H1 (cell line): ENCODE measurements around the gene SLC1A2. TPM values are rescaled to one million over a fixed set of nuclear protein-coding genes. Genes with fewer than 3 reads are reported as not detected.

Source experiments
- CTCF ChIA-PET: fragments of 300-600 bp; sonication (Branson Sonifier 250); formaldehyde crosslinking; loops from one replicate; lab custom pipeline; 2021; ENCODE audit not compliant: partially characterized antibody; lab: Charles Lee
- POLR2A ChIA-PET: fragments of 300-600 bp; sonication (Branson Sonifier 250); formaldehyde crosslinking; loops from one replicate; lab custom pipeline; 2021; ENCODE audit warnings: inconsistent platforms; ENCODE audit not compliant: partially characterized antibody; lab: Charles Lee
- DNase-seq, 2 experiments: peaks; one replicate each; pipeline versions ENCODE4 v3.0.0 to v3.0.0-alpha.2; 2010 to 2022; ENCODE audit warnings: low spot score in 2 of 2, low read depth in 1 of 2, mixed read lengths in 1 of 2
- FAIRE-seq: peaks from 2 replicates; lab custom pipeline; 2011; peaks lifted over from hg19 to GRCh38; lab: Jason Lieb, UNC
- H2AFZ ChIP-seq: 2 replicates; pipeline ENCODE4 v1.8.1; 2012; ENCODE audit warnings: low read length, inconsistent platforms
- H2AK5ac ChIP-seq: 2 replicates; pipeline ENCODE4 v1.6.1; 2013; ENCODE audit warnings: low read depth, low read length
- H2BK120ac ChIP-seq: replicated peaks from 2 replicates; pipeline ENCODE3; 2013; ENCODE audit warnings: low read depth, low read length, inconsistent platforms
- H2BK12ac ChIP-seq: 2 replicates; pipeline ENCODE4 v1.6.1; 2013; ENCODE audit warnings: low read depth, low read length
- H2BK15ac ChIP-seq: 2 replicates; pipeline ENCODE4 v1.6.1; 2013; ENCODE audit warnings: low read length
- H2BK20ac ChIP-seq: 2 replicates; pipeline ENCODE4 v1.6.1; 2013; ENCODE audit warnings: low read length
- H2BK5ac ChIP-seq: 2 replicates; pipeline ENCODE4 v1.6.1; 2013; ENCODE audit warnings: low read depth, low read length
- H3K14ac ChIP-seq: 2 replicates; pipeline ENCODE4 v1.6.1; 2013; ENCODE audit warnings: inconsistent platforms; ENCODE audit not compliant: insufficient read length
- H3K18ac ChIP-seq: 2 replicates; pipeline ENCODE4 v1.6.1; 2013; ENCODE audit warnings: low read length; ENCODE audit errors: extremely low read depth
- H3K23ac ChIP-seq: 2 replicates; pipeline ENCODE4 v1.6.1; 2013; ENCODE audit warnings: inconsistent platforms; ENCODE audit not compliant: insufficient read length
- H3K23me2 ChIP-seq: 2 replicates; pipeline ENCODE4 v1.6.1; 2013; ENCODE audit warnings: low read depth, low read length
- H3K27ac ChIP-seq: 2 replicates; pipeline ENCODE4 v1.6.1; 2011; ENCODE audit warnings: low read depth, low read length, inconsistent platforms
- H3K27me3 ChIP-seq, 4 experiments: replicated peaks in 1 of 4; 1 replicate in 1 of 4; 2 replicates in 3 of 4; pipeline versions ENCODE4 v1.6.1 to v1.8.1; 2011 to 2013; ENCODE audit warnings: low read length in 3 of 4, mild to moderate bottlenecking in 3 of 4, inconsistent platforms in 2 of 4, mixed read lengths in 2 of 4, moderate library complexity in 1 of 4; ENCODE audit not compliant: control insufficient read depth in 3 of 4, insufficient read depth in 3 of 4; ENCODE audit errors: extremely low read depth in 1 of 4
- H3K36me3 ChIP-seq, 4 experiments: 2 replicates each; pipeline versions ENCODE4 v1.6.1 to v1.8.1; 2011 to 2013; ENCODE audit warnings: mild to moderate bottlenecking in 4 of 4, low read length in 3 of 4, moderate library complexity in 2 of 4, control low read depth in 1 of 4, inconsistent platforms in 1 of 4; ENCODE audit not compliant: insufficient read depth in 4 of 4, control insufficient read depth in 2 of 4
- H3K4ac ChIP-seq: replicated peaks from 2 replicates; pipeline ENCODE3; 2013; ENCODE audit warnings: low read length, low read depth, mixed read lengths, inconsistent platforms; ENCODE audit not compliant: insufficient read length
- H3K4me1 ChIP-seq, 4 experiments: replicated peaks in 1 of 4; 1 replicate in 1 of 4; 2 replicates in 3 of 4; pipeline versions ENCODE4 v1.6.1 to v1.8.1; 2011 to 2013; ENCODE audit warnings: low read length in 3 of 4, inconsistent platforms in 2 of 4, mixed read lengths in 1 of 4; ENCODE audit not compliant: insufficient read depth in 4 of 4, control insufficient read depth in 3 of 4
- H3K4me2 ChIP-seq, 2 experiments: 2 replicates each; pipeline versions ENCODE4 v1.6.1 to v1.8.1; 2011 to 2013; ENCODE audit warnings: low read depth in 2 of 2, low read length in 2 of 2, control low read depth in 1 of 2, inconsistent platforms in 1 of 2, mild to moderate bottlenecking in 1 of 2; ENCODE audit not compliant: insufficient read depth in 1 of 2
- H3K4me3 ChIP-seq, 4 experiments: fragments of 200-600, 300-600 bp in 1 of 4; sonication (generic), shearing (Covaris generic), sonication (Bioruptor Twin) in 1 of 4; 2 replicates each; pipeline versions ENCODE4 v1.5.1 to v1.8.1; 2011 to 2016; ENCODE audit warnings: low read length in 4 of 4, low read depth in 3 of 4, control low read depth in 2 of 4, inconsistent platforms in 2 of 4, mild to moderate bottlenecking in 2 of 4, mixed read lengths in 1 of 4, moderate library complexity in 1 of 4; ENCODE audit not compliant: insufficient read depth in 2 of 4; ENCODE audit errors: extremely low read depth in 1 of 4
- H3K56ac ChIP-seq: replicated peaks from 2 replicates; pipeline ENCODE3; 2013; ENCODE audit warnings: low read depth, mild to moderate bottlenecking, mixed read lengths, low read length, inconsistent platforms; ENCODE audit not compliant: insufficient read length
- H3K79me1 ChIP-seq: 2 replicates; pipeline ENCODE4 v1.6.1; 2013; ENCODE audit warnings: low read depth, low read length, control low read depth
- H3K79me2 ChIP-seq, 2 experiments: 2 replicates each; pipeline versions ENCODE4 v1.6.1 to v1.8.1; 2012 to 2013; ENCODE audit warnings: low read length in 2 of 2, mild to moderate bottlenecking in 2 of 2, inconsistent platforms in 1 of 2; ENCODE audit not compliant: insufficient read depth in 2 of 2, control insufficient read depth in 1 of 2
- H3K9ac ChIP-seq, 4 experiments: replicated peaks in 1 of 4; 1 replicate in 1 of 4; 2 replicates in 3 of 4; pipeline versions ENCODE4 v1.6.1 to v1.8.1; 2011 to 2013; ENCODE audit warnings: low read depth in 3 of 4, low read length in 3 of 4, control low read depth in 2 of 4, mild to moderate bottlenecking in 2 of 4, moderate library complexity in 2 of 4, inconsistent platforms in 1 of 4; ENCODE audit errors: extremely low read depth in 1 of 4
- H3K9me3 ChIP-seq, 2 experiments: 2 replicates each; pipeline versions ENCODE4 v1.6.1 to v1.8.1; 2012 to 2013; ENCODE audit warnings: mild to moderate bottlenecking in 2 of 2, moderate library complexity in 2 of 2, control low read depth in 1 of 2, inconsistent platforms in 1 of 2, low read depth in 1 of 2, low read length in 1 of 2, mixed read lengths in 1 of 2; ENCODE audit not compliant: insufficient read depth in 2 of 2
- H4K20me1 ChIP-seq, 2 experiments: replicated peaks in 1 of 2; 2 replicates each; pipeline versions ENCODE3 to v1.8.1; 2011 to 2013; ENCODE audit warnings: inconsistent platforms in 2 of 2, low read length in 2 of 2, mild to moderate bottlenecking in 1 of 2; ENCODE audit not compliant: insufficient read depth in 2 of 2, control insufficient read depth in 1 of 2
- H4K5ac ChIP-seq: 2 replicates; pipeline ENCODE4 v1.6.1; 2013; ENCODE audit warnings: low read length, low read depth, mixed read lengths, inconsistent platforms; ENCODE audit not compliant: insufficient read length
- H4K8ac ChIP-seq: 2 replicates; pipeline ENCODE4 v1.8.0; 2013; ENCODE audit warnings: mild to moderate bottlenecking, moderate library complexity, low read length, inconsistent platforms; ENCODE audit not compliant: insufficient read depth; ENCODE audit errors: extremely low read depth
- H4K91ac ChIP-seq: replicated peaks from 2 replicates; pipeline ENCODE3; 2013; ENCODE audit warnings: low read length, mixed read lengths, inconsistent platforms; ENCODE audit not compliant: insufficient read length
- GTF2F1 ChIP-seq: IDR thresholded peaks from 2 replicates; pipeline ENCODE4 v1.6.1; 2012; ENCODE audit warnings: low read depth, low read length, improper control_type of control experiment, borderline replicate concordance
- JUND ChIP-seq: IDR thresholded peaks from 2 replicates; pipeline ENCODE4 v1.6.1; 2011; ENCODE audit warnings: mild to moderate bottlenecking, improper control_type of control experiment, low read length
- NANOG ChIP-seq: IDR thresholded peaks from 2 replicates; pipeline ENCODE4 v1.6.1; 2011; ENCODE audit warnings: low read length, low read depth, mild to moderate bottlenecking, inconsistent platforms; ENCODE audit not compliant: insufficient read depth, poor library complexity, severe bottlenecking
- TAF7 ChIP-seq: optimal IDR thresholded peaks from 2 replicates; pipeline ENCODE3; 2011; ENCODE audit warnings: low read depth, mild to moderate bottlenecking, inconsistent platforms, low read length, moderate library complexity, borderline replicate concordance
- YY1 ChIP-seq: IDR thresholded peaks from 2 replicates; pipeline ENCODE4 v1.6.1; 2011; ENCODE audit warnings: low read depth, mild to moderate bottlenecking, low read length
- WGBS, 2 experiments: shearing (Covaris generic) in 1 of 2; methylation state at CpG; one replicate each; pipeline versions ENCODE4 v1.1.6 to v1.1.7; 2013 to 2015; ENCODE audit warnings: low lambda C conversion rate in 2 of 2, mixed read lengths in 2 of 2, inconsistent platforms in 1 of 2, low coverage in 1 of 2, missing lambda C conversion rate in 1 of 2; ENCODE audit not compliant: insufficient replicate concordance in 2 of 2, insufficient coverage in 1 of 2, insufficient read length in 1 of 2; ENCODE audit errors: extremely low coverage in 1 of 2, missing lambda C conversion rate in 1 of 2; 5-methylcytosine and 5-hydroxymethylcytosine counted together
- polyA plus RNA-seq, 7 experiments: library from polyadenylated mRNA; depleted of rRNA in 3 of 7; stranded (reverse) in 5 of 7; unstranded in 2 of 7; fragments of >200 nt in 5 of 7; fragments of 200-250 nt in 2 of 7; gene quantifications; 1 replicate in 5 of 7; 2 replicates in 1 of 7; 4 replicates in 1 of 7; pipeline versions ENCODE4 v1.2.1 to v1.2.3, GENCODE V29; 2011 to 2013; ENCODE audit warnings: missing spikeins in 2 of 7, mixed read lengths in 2 of 7
- total RNA-seq: library from RNA; stranded (reverse); fragmentation: NEBNext Ultra II Directional; extraction: Animal tissue kit (Norgen Biotek cat#: 25700); gene quantifications from 2 replicates; pipeline ENCODE4 v1.2.1, GENCODE V29; 2021

SLC1A2 gene
- total and polyA plus RNA-seq, 2 of the 8 experiments (the other 6 are each of a cell fraction or from before 2014, with no cell fraction given) = 0.57 to 1.2 TPM

- H3K27ac ChIP-seq = no peak overlapping the region
- H3K23ac ChIP-seq = no peak overlapping the region
- FAIRE-seq (no peak), DNase-seq (no peak)
- H3K9ac ChIP-seq = no peak overlapping the region
- H2BK15ac ChIP-seq = no peak overlapping the region
- H3K4me2 ChIP-seq = no peak overlapping the region
- H3K79me2 ChIP-seq = no peaks in the 10 kb centered on the region
- H2BK120ac ChIP-seq = no peak overlapping the region
- no peak overlapping the region for H4K91ac ChIP-seq
- H2AK5ac ChIP-seq = no peak overlapping the region
- H2BK12ac ChIP-seq = no peak overlapping the region
- ChIA-PET CTCF (interaction anchor here (0.7 to 4.0 kb wide), 11 partner anchors 9 to 378 kb away, joined by 3 to 36 read pairs (median 4); no protein-coding TSS in a partner anchor), POLR2A (no interaction called here)
- no peak overlapping the region for H3K56ac ChIP-seq
- no peaks in the 10 kb centered on the region for H3K9me3 ChIP-seq
- no peak overlapping the region for H3K18ac ChIP-seq
- H2BK20ac ChIP-seq = no peak overlapping the region
- H3K4me1 ChIP-seq = peaks cover 0 to 2% (median 0%) of the 10 kb centered on the region in 4 experiments; a peak in 1 of 7 replicates
- H2BK5ac ChIP-seq = no peak overlapping the region
- WGBS, 2 experiments = 86% methylated on average over 6 of the region's 6 CpGs; no CpG with 5 or more reads in 1 of the 2 experiments
- no peaks in the 10 kb centered on the region for H4K20me1 ChIP-seq
- H3K14ac ChIP-seq = no peak overlapping the region
- no peaks in the 10 kb centered on the region for H3K27me3 ChIP-seq
- H3K36me3 ChIP-seq = no peaks in the 10 kb centered on the region
- no peak overlapping the region for H4K5ac ChIP-seq
- H3K23me2 ChIP-seq = no peaks in the 10 kb centered on the region
- no peak overlapping the region for H4K8ac ChIP-seq
- no peak overlapping the region for H3K4ac ChIP-seq
- TF ChIP-seq TAF7 (no peak), JUND (no peak), NANOG (no peak), YY1 (no peak), GTF2F1 (no peak)
- no peaks in the 10 kb centered on the region for H3K79me1 ChIP-seq
- no peak overlapping the region for H2AFZ ChIP-seq
- H3K4me3 ChIP-seq = no peak overlapping the region
These were observed 115.6 kb downstream of the SLC1A2 start for GRCh38 chr11:35303596-35304385.
